Keratinocyte (primary cell): ENCODE data around the gene PRKAR2B. TPM values are rescaled to one million over a fixed set of nuclear protein-coding genes. Genes with fewer than 3 reads are reported as not detected.
A peak's percentile ranks its signal among the peaks of the same experiment; 100 is the strongest.

Source experiments
- DNase-seq: peaks from one replicate; pipeline ENCODE4 v3.0.0-alpha.2; 2011; ENCODE audit warnings: low read depth, missing footprints, low spot score
- FAIRE-seq: peaks from 2 replicates; lab custom pipeline; 2011; peaks lifted over from hg19 to GRCh38; lab: Jason Lieb, UNC
- H2AFZ ChIP-seq: 2 replicates; pipeline ENCODE4 v1.6.0; 2012; ENCODE audit warnings: low read length, control low read depth, inconsistent platforms; ENCODE audit not compliant: control insufficient read depth
- H3K27ac ChIP-seq: 2 replicates; pipeline ENCODE4 v1.5.1; 2011; ENCODE audit warnings: low read length; ENCODE audit not compliant: control insufficient read depth, insufficient read depth
- H3K27me3 ChIP-seq: 3 replicates; pipeline ENCODE4 v1.6.0; 2011; ENCODE audit warnings: low read length; ENCODE audit not compliant: control insufficient read depth, insufficient read depth; ENCODE audit errors: extremely low read depth
- H3K36me3 ChIP-seq, 2 experiments: 2 replicates in 1 of 2; 3 replicates in 1 of 2; pipeline ENCODE4 v1.5.1; 2011; ENCODE audit warnings: low read length in 2 of 2, mild to moderate bottlenecking in 1 of 2; ENCODE audit not compliant: control insufficient read depth in 2 of 2, insufficient read depth in 2 of 2; ENCODE audit errors: extremely low read depth in 1 of 2
- H3K4me1 ChIP-seq: 3 replicates; pipeline ENCODE4 v1.5.1; 2011; ENCODE audit warnings: low read length; ENCODE audit not compliant: control insufficient read depth, insufficient read depth; ENCODE audit errors: extremely low read depth
- H3K4me2 ChIP-seq: 3 replicates; pipeline ENCODE4 v1.6.0; 2011; ENCODE audit warnings: low read depth, low read length; ENCODE audit not compliant: control insufficient read depth, insufficient read depth; ENCODE audit errors: extremely low read depth
- H3K4me3 ChIP-seq, 3 experiments: fragments of 200-600 bp in 1 of 3; sonication (generic) in 1 of 3; 2 replicates in 2 of 3; 3 replicates in 1 of 3; pipeline ENCODE4 v1.5.1; 2011 to 2016; ENCODE audit warnings: low read length in 3 of 3, mild to moderate bottlenecking in 3 of 3, control low read depth in 2 of 3, inconsistent platforms in 1 of 3, low read depth in 1 of 3, mixed read lengths in 1 of 3, mixed run types in 1 of 3, moderate library complexity in 1 of 3; ENCODE audit not compliant: control insufficient read depth in 2 of 3, insufficient read depth in 2 of 3; ENCODE audit errors: extremely low read depth in 1 of 3
- H3K79me2 ChIP-seq: 2 replicates; pipeline ENCODE4 v1.6.0; 2012; ENCODE audit warnings: low read length; ENCODE audit not compliant: control insufficient read depth, insufficient read depth
- H3K9ac ChIP-seq: 3 replicates; pipeline ENCODE4 v1.6.0; 2011; ENCODE audit warnings: low read length; ENCODE audit not compliant: control insufficient read depth, insufficient read depth; ENCODE audit errors: extremely low read depth
- H3K9me1 ChIP-seq: 3 replicates; pipeline ENCODE4 v1.6.0; 2011; ENCODE audit warnings: low read length; ENCODE audit not compliant: control insufficient read depth, insufficient read depth; ENCODE audit errors: extremely low read depth
- H3K9me3 ChIP-seq: 2 replicates; pipeline ENCODE4 v1.5.1; 2012; ENCODE audit warnings: low read depth, low read length; ENCODE audit not compliant: control insufficient read depth
- H4K20me1 ChIP-seq: 3 replicates; pipeline ENCODE4 v1.6.0; 2011; ENCODE audit warnings: low read length; ENCODE audit not compliant: control insufficient read depth, insufficient read depth; ENCODE audit errors: extremely low read depth
- EZH2 ChIP-seq: IDR thresholded peaks from one replicate; pipeline ENCODE4 v1.6.1; 2012; ENCODE audit warnings: inconsistent platforms, mild to moderate bottlenecking, low read length, moderate library complexity
- dilution Hi-C: fragments of 300-500 bp; cut with MboI; formaldehyde crosslinking; loops from one replicate; pipeline ENCODE4 v1.7.0; 2020; ENCODE audit warnings: low sequenced_read_pairs; ENCODE audit not compliant: extremely low pct_ligation_motif_present
- polyA plus RNA-seq, 5 experiments: library from polyadenylated mRNA; depleted of rRNA in 3 of 5; stranded (reverse) in 3 of 5; stranded (forward) in 1 of 5; unstranded in 1 of 5; fragments of >200 nt; gene quantifications; 1 replicate in 1 of 5; 2 replicates in 3 of 5; 3 replicates in 1 of 5; pipeline versions ENCODE4 v1.2.1 to v1.2.3, GENCODE V29; 2011 to 2012; ENCODE audit warnings: missing spikeins in 2 of 5, low read depth in 1 of 5, low replicate concordance in 1 of 5
- TF ChIP-seq, protein P1 (sequence below), 3 experiments: IDR thresholded peaks in 1 of 3; conservative IDR thresholded peaks in 1 of 3; optimal IDR thresholded peaks in 1 of 3; 2 replicates in 2 of 3; 3 replicates in 1 of 3; pipeline versions ENCODE3 to v1.5.1; 2011; ENCODE audit warnings: low read length in 3 of 3, mild to moderate bottlenecking in 3 of 3, moderate library complexity in 2 of 3, control low read depth in 1 of 3, inconsistent platforms in 1 of 3; ENCODE audit not compliant: insufficient read depth in 2 of 3; ENCODE audit errors: extremely low read depth in 1 of 3

Gene PRKAR2B
- polyA plus RNA-seq, 1 donor (not counting 4 experiments of a cell fraction or from before 2014, with no cell fraction given), result 0.01 TPM

DNA sequence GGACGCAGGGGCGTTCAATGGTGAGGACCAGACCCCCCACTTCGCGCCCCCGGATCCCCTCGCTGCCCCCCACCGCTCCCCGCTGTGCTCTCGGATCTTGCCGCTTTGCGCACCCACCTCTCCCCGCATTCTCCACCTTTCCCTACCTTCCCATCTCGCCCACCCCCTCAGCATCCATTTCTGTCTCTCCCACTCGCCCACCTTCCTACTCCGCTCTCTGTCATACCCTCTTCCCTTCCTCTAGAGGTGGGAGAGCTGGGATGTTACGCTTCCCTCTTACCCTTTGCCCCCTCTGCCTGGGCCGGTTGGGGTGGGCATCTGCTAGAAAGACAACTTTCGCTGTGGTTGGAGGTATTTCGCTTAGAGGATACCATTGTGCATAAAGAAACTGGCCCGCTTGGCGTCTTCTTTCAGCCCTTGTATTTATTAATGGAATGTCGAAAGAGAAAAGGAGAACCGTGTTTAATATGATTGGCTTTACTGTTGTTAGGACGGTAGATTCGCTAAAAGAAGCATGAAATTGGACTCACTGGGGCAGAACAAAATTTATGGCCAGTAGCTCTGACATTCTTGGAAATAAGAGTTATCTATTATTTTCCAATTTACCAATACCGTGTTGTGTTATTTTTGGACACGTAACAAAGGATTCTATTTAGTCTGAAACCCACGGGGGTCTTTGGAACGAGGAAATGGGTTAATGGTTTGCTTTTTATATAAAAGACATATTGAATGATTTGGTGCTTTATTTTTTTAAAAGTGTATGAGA lies 873 bp downstream of the PRKAR2B start:
- no peak overlapping the region for H2AFZ ChIP-seq
- no peaks in the 10 kb centered on the region for H3K36me3 ChIP-seq
- DNase-seq (no peak), FAIRE-seq (no peak)
- peak; percentile 77 for TF ChIP-seq EZH2
- TF ChIP-seq, protein P1, sequence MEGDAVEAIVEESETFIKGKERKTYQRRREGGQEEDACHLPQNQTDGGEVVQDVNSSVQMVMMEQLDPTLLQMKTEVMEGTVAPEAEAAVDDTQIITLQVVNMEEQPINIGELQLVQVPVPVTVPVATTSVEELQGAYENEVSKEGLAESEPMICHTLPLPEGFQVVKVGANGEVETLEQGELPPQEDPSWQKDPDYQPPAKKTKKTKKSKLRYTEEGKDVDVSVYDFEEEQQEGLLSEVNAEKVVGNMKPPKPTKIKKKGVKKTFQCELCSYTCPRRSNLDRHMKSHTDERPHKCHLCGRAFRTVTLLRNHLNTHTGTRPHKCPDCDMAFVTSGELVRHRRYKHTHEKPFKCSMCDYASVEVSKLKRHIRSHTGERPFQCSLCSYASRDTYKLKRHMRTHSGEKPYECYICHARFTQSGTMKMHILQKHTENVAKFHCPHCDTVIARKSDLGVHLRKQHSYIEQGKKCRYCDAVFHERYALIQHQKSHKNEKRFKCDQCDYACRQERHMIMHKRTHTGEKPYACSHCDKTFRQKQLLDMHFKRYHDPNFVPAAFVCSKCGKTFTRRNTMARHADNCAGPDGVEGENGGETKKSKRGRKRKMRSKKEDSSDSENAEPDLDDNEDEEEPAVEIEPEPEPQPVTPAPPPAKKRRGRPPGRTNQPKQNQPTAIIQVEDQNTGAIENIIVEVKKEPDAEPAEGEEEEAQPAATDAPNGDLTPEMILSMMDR (optimal IDR thresholded peaks at IDR 0.05 in 1 of 3, IDR thresholded peaks at IDR 0.05 in 1 of 3, conservative IDR thresholded peaks at IDR 0.05 in 1 of 3; ENCODE audit: extremely low read depth in 1 of 3, insufficient read depth in 2 of 3, low read length in 3 of 3), result no peak
- no peak overlapping the region for H3K9ac ChIP-seq
- H3K4me3 ChIP-seq, result peak overlapping the region; percentile 3 to 44 (median 31)
- peaks cover 3% of the 10 kb centered on the region for H3K4me1 ChIP-seq
- no peaks in the 10 kb centered on the region for H3K9me3 ChIP-seq
- peaks cover 28% of the 10 kb centered on the region for H3K27me3 ChIP-seq
- dilution Hi-C loops, result no loop called here
- H3K79me2 ChIP-seq, result no peaks in the 10 kb centered on the region
- H3K4me2 ChIP-seq, result peak overlapping the region; percentile 79
- H4K20me1 ChIP-seq, result no peaks in the 10 kb centered on the region
- no peak overlapping the region for H3K27ac ChIP-seq
- no peaks in the 10 kb centered on the region for H3K9me1 ChIP-seq

DNA sequence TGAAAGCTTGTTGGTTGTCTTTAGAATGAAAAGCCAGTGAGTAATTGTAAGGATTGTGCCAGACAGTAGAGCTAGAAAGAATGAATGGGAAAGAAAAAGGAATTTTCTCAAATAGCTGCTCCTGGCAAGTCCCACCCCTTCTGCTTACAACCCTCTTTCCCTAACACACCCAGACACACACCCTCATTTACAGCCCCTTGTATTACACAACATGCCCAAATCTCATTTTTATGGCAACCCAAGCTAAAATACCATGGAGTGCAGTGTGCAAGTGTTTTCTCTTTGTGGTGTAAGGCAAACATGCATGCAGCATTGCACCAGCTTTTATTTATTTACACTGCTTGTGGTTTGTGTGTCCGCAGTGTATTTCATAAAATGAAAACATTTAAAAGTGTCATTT lies 1.5 kb downstream of the PRKAR2B start:
- no peak for DNase-seq
- Histone ChIP-seq H3K36me3 (no peaks in the 10 kb centered on the region), H4K20me1 (no peaks in the 10 kb centered on the region), H3K4me2 (no peak overlapping the region), H3K9ac (no peak overlapping the region), H3K9me3 (no peaks in the 10 kb centered on the region), H2AFZ (no peak overlapping the region), H3K4me1 (peaks cover 3% of the 10 kb centered on the region), H3K79me2 (no peaks in the 10 kb centered on the region), H3K4me3 (no peak overlapping the region), H3K27me3 (peaks cover 28% of the 10 kb centered on the region), H3K9me1 (no peaks in the 10 kb centered on the region), H3K27ac (no peak overlapping the region)
- FAIRE-seq, result no peak
- dilution Hi-C loops, result no loop called here
- no peak for TF ChIP-seq EZH2
- TF ChIP-seq, protein P1 (optimal IDR thresholded peaks at IDR 0.05 in 1 of 3, IDR thresholded peaks at IDR 0.05 in 1 of 3, conservative IDR thresholded peaks at IDR 0.05 in 1 of 3; ENCODE audit: extremely low read depth in 1 of 3, insufficient read depth in 2 of 3, low read length in 3 of 3), result no peak
